Keratinocyte (primary cell): ENCODE results near the gene BASP1. TPM values are rescaled to one million over a fixed set of nuclear protein-coding genes. Genes with fewer than 3 reads are reported as not detected.

Experiments used
- DNase-seq: peaks from one replicate; pipeline ENCODE4 v3.0.0-alpha.2; 2011; ENCODE audit warnings: low read depth, missing footprints, low spot score
- FAIRE-seq: peaks from 2 replicates; lab custom pipeline; 2011; peaks lifted over from hg19 to GRCh38; lab: Jason Lieb, UNC
- H2AFZ ChIP-seq: 2 replicates; pipeline ENCODE4 v1.6.0; 2012; ENCODE audit warnings: low read length, control low read depth, inconsistent platforms; ENCODE audit not compliant: control insufficient read depth
- H3K27ac ChIP-seq: 2 replicates; pipeline ENCODE4 v1.5.1; 2011; ENCODE audit warnings: low read length; ENCODE audit not compliant: control insufficient read depth, insufficient read depth
- H3K27me3 ChIP-seq: 3 replicates; pipeline ENCODE4 v1.6.0; 2011; ENCODE audit warnings: low read length; ENCODE audit not compliant: control insufficient read depth, insufficient read depth; ENCODE audit errors: extremely low read depth
- H3K36me3 ChIP-seq, 2 experiments: 2 replicates in 1 of 2; 3 replicates in 1 of 2; pipeline ENCODE4 v1.5.1; 2011; ENCODE audit warnings: low read length in 2 of 2, mild to moderate bottlenecking in 1 of 2; ENCODE audit not compliant: control insufficient read depth in 2 of 2, insufficient read depth in 2 of 2; ENCODE audit errors: extremely low read depth in 1 of 2
- H3K4me1 ChIP-seq: 3 replicates; pipeline ENCODE4 v1.5.1; 2011; ENCODE audit warnings: low read length; ENCODE audit not compliant: control insufficient read depth, insufficient read depth; ENCODE audit errors: extremely low read depth
- H3K4me2 ChIP-seq: 3 replicates; pipeline ENCODE4 v1.6.0; 2011; ENCODE audit warnings: low read depth, low read length; ENCODE audit not compliant: control insufficient read depth, insufficient read depth; ENCODE audit errors: extremely low read depth
- H3K4me3 ChIP-seq, 3 experiments: fragments of 200-600 bp in 1 of 3; sonication (generic) in 1 of 3; 2 replicates in 2 of 3; 3 replicates in 1 of 3; pipeline ENCODE4 v1.5.1; 2011 to 2016; ENCODE audit warnings: low read length in 3 of 3, mild to moderate bottlenecking in 3 of 3, control low read depth in 2 of 3, inconsistent platforms in 1 of 3, low read depth in 1 of 3, mixed read lengths in 1 of 3, mixed run types in 1 of 3, moderate library complexity in 1 of 3; ENCODE audit not compliant: control insufficient read depth in 2 of 3, insufficient read depth in 2 of 3; ENCODE audit errors: extremely low read depth in 1 of 3
- H3K79me2 ChIP-seq: 2 replicates; pipeline ENCODE4 v1.6.0; 2012; ENCODE audit warnings: low read length; ENCODE audit not compliant: control insufficient read depth, insufficient read depth
- H3K9ac ChIP-seq: 3 replicates; pipeline ENCODE4 v1.6.0; 2011; ENCODE audit warnings: low read length; ENCODE audit not compliant: control insufficient read depth, insufficient read depth; ENCODE audit errors: extremely low read depth
- H3K9me1 ChIP-seq: 3 replicates; pipeline ENCODE4 v1.6.0; 2011; ENCODE audit warnings: low read length; ENCODE audit not compliant: control insufficient read depth, insufficient read depth; ENCODE audit errors: extremely low read depth
- H3K9me3 ChIP-seq: 2 replicates; pipeline ENCODE4 v1.5.1; 2012; ENCODE audit warnings: low read depth, low read length; ENCODE audit not compliant: control insufficient read depth
- H4K20me1 ChIP-seq: 3 replicates; pipeline ENCODE4 v1.6.0; 2011; ENCODE audit warnings: low read length; ENCODE audit not compliant: control insufficient read depth, insufficient read depth; ENCODE audit errors: extremely low read depth
- EZH2 ChIP-seq: IDR thresholded peaks from one replicate; pipeline ENCODE4 v1.6.1; 2012; ENCODE audit warnings: inconsistent platforms, mild to moderate bottlenecking, low read length, moderate library complexity
- dilution Hi-C: fragments of 300-500 bp; cut with MboI; formaldehyde crosslinking; loops from one replicate; pipeline ENCODE4 v1.7.0; 2020; ENCODE audit warnings: low sequenced_read_pairs; ENCODE audit not compliant: extremely low pct_ligation_motif_present
- polyA plus RNA-seq, 5 experiments: library from polyadenylated mRNA; depleted of rRNA in 3 of 5; stranded (reverse) in 3 of 5; stranded (forward) in 1 of 5; unstranded in 1 of 5; fragments of >200 nt; gene quantifications; 1 replicate in 1 of 5; 2 replicates in 3 of 5; 3 replicates in 1 of 5; pipeline versions ENCODE4 v1.2.1 to v1.2.3, GENCODE V29; 2011 to 2012; ENCODE audit warnings: missing spikeins in 2 of 5, low read depth in 1 of 5, low replicate concordance in 1 of 5
- TF ChIP-seq, protein P1 (sequence below), 3 experiments: IDR thresholded peaks in 1 of 3; conservative IDR thresholded peaks in 1 of 3; optimal IDR thresholded peaks in 1 of 3; 2 replicates in 2 of 3; 3 replicates in 1 of 3; pipeline versions ENCODE3 to v1.5.1; 2011; ENCODE audit warnings: low read length in 3 of 3, mild to moderate bottlenecking in 3 of 3, moderate library complexity in 2 of 3, control low read depth in 1 of 3, inconsistent platforms in 1 of 3; ENCODE audit not compliant: insufficient read depth in 2 of 3; ENCODE audit errors: extremely low read depth in 1 of 3

The BASP1 gene
- polyA plus RNA-seq, 1 donor (not counting 4 experiments of a cell fraction or from before 2014, with no cell fraction given) = 127 TPM

DNA sequence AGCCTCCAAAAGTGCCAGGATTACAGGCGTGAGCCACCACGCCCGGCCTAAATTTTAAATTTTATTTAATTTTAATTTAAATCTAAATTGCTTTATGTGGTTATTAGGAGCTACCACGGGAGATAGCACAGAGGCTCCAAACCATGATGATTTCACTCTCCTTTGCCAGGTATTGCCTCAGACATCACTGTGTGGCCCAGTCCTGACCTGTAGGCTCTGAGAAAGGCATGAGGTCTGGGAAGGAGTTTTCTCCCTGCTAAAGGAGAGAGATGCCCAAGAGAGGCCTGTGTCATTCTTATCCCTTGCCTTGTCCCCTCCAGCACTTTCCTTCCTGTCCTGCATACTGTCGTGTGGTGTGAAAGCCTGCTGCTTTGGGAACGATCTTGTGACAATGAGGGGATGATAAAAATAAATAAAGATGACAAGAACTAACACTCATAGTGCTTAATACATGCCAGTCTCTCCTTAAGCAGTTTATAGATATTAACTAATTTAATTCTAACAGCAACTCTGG is 37.0 kb upstream of the BASP1 start:
- Histone ChIP-seq H2AFZ (peak overlapping the region; percentile 66), H3K4me2 (peak overlapping the region; percentile 30), H3K9me1 (no peaks in the 10 kb centered on the region), H3K4me3 (no peak overlapping the region), H3K4me1 (peaks cover 26% of the 10 kb centered on the region), H3K27me3 (no peaks in the 10 kb centered on the region), H3K79me2 (no peaks in the 10 kb centered on the region), H3K27ac (peak overlapping the region; percentile 78), H3K9me3 (no peaks in the 10 kb centered on the region), H3K9ac (peak overlapping the region; percentile 58), H3K36me3 (no peaks in the 10 kb centered on the region), H4K20me1 (no peaks in the 10 kb centered on the region)
- TF ChIP-seq, protein P1, sequence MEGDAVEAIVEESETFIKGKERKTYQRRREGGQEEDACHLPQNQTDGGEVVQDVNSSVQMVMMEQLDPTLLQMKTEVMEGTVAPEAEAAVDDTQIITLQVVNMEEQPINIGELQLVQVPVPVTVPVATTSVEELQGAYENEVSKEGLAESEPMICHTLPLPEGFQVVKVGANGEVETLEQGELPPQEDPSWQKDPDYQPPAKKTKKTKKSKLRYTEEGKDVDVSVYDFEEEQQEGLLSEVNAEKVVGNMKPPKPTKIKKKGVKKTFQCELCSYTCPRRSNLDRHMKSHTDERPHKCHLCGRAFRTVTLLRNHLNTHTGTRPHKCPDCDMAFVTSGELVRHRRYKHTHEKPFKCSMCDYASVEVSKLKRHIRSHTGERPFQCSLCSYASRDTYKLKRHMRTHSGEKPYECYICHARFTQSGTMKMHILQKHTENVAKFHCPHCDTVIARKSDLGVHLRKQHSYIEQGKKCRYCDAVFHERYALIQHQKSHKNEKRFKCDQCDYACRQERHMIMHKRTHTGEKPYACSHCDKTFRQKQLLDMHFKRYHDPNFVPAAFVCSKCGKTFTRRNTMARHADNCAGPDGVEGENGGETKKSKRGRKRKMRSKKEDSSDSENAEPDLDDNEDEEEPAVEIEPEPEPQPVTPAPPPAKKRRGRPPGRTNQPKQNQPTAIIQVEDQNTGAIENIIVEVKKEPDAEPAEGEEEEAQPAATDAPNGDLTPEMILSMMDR (optimal IDR thresholded peaks at IDR 0.05 in 1 of 3, IDR thresholded peaks at IDR 0.05 in 1 of 3, conservative IDR thresholded peaks at IDR 0.05 in 1 of 3; ENCODE audit: extremely low read depth in 1 of 3, insufficient read depth in 2 of 3, low read length in 3 of 3) = no peak
- no peak for TF ChIP-seq EZH2
- FAIRE-seq (no peak), DNase-seq (no peak)
- dilution Hi-C loops = no loop called here

DNA sequence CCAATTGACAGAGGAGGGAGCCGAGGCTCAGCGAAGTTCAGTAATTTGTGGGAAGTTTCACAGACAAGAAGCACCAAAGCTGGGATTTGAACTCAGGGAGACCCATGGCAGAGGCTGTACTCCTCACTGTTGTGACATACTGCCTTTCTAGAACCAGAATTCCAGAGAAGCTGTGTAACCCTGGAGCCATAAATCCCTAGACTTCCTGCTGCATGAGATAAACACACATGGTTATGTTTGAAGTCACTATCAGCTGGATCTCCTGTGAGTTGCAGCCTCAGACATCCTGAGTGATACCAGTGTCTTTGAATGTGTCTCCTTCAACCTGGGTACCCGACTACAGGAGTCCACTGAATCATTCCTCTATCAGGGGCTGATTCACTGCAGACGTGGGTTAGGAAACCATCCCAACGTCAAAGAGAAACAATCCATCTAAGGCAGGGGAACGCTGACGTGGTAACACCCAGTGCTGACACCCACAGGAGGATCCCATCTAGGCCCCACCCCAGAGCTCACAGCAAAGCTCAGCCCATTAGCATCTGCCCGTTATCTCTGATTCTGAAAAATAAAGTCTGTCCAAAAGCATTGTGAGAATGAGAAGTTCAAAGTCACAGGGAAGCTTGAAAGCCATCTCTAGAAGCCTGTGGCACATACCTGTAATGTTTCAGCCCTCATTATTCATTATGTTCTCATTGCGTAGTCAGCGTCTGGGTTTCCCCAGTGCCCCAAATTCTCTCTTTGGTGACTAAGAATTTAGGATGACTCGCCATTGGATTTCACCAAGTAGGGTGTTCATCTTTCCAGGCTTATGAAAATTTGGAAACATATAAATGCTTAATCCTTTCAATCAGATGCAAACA is 36.3 kb upstream of the BASP1 start:
- Histone ChIP-seq H3K9ac (peak overlapping the region; percentile 58), H3K9me3 (no peaks in the 10 kb centered on the region), H3K9me1 (no peaks in the 10 kb centered on the region), H3K4me2 (peak overlapping the region; percentile 30), H4K20me1 (no peaks in the 10 kb centered on the region), H3K27me3 (no peaks in the 10 kb centered on the region), H3K27ac (peak overlapping the region; percentile 78), H3K79me2 (no peaks in the 10 kb centered on the region), H3K4me1 (peaks cover 33% of the 10 kb centered on the region), H3K36me3 (no peaks in the 10 kb centered on the region), H2AFZ (peak overlapping the region; percentile 41), H3K4me3 (no peak overlapping the region)
- dilution Hi-C loops = no loop called here
- no peak for TF ChIP-seq EZH2
- TF ChIP-seq, protein P1 (optimal IDR thresholded peaks at IDR 0.05 in 1 of 3, IDR thresholded peaks at IDR 0.05 in 1 of 3, conservative IDR thresholded peaks at IDR 0.05 in 1 of 3; ENCODE audit: extremely low read depth in 1 of 3, insufficient read depth in 2 of 3, low read length in 3 of 3) = no peak
- FAIRE-seq (peak; percentile 96), DNase-seq (peak; percentile 87)
